Measurements from ENCODE around the gene CELA3A. TPM values are rescaled to one million over a fixed set of nuclear protein-coding genes. Genes with fewer than 3 reads are reported as not detected.

The CELA3A gene
- total RNA-seq, 1 donor = not detected

DNA sequence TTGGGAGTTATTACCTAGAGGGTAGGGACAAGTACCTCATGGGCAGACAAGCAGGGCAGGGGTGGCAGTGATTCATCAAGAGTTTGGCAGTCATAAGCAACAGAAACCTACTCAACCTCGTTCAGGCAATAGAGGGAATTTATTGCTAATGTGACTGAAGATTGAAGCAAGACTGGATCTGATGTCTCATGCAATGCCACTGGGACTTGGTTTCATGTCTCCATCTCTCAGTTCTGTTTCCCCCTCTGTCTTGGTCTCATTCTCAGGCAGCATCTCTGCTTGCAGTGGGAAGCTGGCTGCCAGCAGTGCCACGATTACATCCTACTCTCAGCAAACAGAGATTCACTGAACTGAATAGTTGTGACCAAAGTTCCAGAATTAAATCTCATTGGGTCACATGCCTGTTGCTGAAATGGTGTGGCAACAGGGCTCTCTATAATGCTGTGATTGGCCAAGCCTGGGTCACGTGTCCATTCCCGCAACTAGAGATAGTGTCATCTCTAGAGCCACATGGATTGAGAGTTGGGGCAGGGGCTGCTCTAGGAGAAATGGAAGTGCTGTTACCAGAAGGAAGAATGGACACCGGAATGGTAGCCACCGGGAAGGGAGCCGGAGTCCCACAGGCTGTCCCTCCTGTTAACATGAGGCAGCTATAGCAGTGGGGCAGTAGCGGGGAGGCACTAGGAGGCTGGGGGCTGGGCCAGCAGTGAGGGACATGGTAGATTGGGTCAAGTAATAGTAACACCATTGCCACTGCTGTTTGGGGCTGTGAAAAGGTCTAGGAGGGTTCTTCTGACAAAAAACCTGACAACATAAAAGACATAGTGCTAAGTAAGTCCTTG lies 47.1 kb downstream of the CELA3A start:
- Histone ChIP-seq H3K4me3 (ENCODE audit: low read length) (no peak overlapping the region), H3K27me3 (ENCODE audit: insufficient read depth, low read length) (no peaks in the 10 kb centered on the region), H3K4me1 (ENCODE audit: insufficient read depth, low read length) (peaks cover 48% of the 10 kb centered on the region), H3K9me3 (ENCODE audit: low read depth, low read length) (no peaks in the 10 kb centered on the region)

DNA sequence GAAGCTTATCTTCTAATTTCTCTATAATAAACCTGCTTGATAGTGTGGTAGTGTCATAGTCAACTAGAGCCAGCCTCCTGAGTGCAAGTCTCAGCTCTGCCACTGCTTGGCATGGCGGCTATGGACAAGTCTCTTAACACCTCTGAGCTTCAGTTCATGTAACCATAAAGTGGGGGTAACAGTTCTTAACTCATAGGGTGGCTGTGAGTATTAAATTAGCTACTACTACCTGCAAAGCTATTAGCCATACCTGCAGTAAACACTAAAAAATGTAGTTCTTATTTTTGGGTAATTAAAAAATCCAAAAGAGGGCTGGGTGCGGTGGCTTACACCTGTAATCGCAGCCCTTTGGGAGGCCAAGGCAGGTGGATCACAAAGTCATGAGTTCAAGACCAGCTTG lies 48.9 kb downstream of the CELA3A start:
- Histone ChIP-seq H3K4me1 (ENCODE audit: insufficient read depth, low read length) (peaks cover 53% of the 10 kb centered on the region), H3K4me3 (ENCODE audit: low read length) (no peak overlapping the region), H3K27me3 (ENCODE audit: insufficient read depth, low read length) (no peaks in the 10 kb centered on the region), H3K9me3 (ENCODE audit: low read depth, low read length) (no peaks in the 10 kb centered on the region)

DNA sequence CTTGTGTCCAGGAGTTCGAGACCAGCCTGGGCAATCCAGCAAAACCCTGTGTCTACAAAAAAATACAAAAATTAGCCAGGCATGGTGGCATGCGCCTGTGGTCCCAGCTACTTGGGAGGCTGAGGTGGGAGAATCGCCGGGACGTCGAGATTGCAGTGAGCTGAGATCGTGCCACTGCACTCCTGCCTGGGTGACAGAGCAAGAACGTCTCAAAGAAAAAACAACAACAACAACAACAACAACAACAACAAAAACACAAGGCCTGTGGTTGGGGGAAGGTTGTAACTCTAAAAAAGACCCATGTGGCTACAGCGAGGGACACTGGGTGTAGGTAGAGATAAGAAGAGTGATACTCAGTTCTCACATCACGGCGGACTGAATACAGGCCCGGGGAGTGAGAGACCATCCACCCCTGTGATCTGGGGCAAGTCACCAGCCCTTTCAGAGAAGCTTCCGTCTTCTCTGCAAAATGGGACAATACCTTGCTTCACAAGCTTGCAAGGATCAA lies 50.2 kb downstream of the CELA3A start:
- Histone ChIP-seq H3K9me3 (ENCODE audit: low read depth, low read length) (no peaks in the 10 kb centered on the region), H3K27me3 (ENCODE audit: insufficient read depth, low read length) (no peaks in the 10 kb centered on the region), H3K4me1 (ENCODE audit: insufficient read depth, low read length) (peaks cover 66% of the 10 kb centered on the region), H3K4me3 (ENCODE audit: low read length) (no peak overlapping the region)

DNA sequence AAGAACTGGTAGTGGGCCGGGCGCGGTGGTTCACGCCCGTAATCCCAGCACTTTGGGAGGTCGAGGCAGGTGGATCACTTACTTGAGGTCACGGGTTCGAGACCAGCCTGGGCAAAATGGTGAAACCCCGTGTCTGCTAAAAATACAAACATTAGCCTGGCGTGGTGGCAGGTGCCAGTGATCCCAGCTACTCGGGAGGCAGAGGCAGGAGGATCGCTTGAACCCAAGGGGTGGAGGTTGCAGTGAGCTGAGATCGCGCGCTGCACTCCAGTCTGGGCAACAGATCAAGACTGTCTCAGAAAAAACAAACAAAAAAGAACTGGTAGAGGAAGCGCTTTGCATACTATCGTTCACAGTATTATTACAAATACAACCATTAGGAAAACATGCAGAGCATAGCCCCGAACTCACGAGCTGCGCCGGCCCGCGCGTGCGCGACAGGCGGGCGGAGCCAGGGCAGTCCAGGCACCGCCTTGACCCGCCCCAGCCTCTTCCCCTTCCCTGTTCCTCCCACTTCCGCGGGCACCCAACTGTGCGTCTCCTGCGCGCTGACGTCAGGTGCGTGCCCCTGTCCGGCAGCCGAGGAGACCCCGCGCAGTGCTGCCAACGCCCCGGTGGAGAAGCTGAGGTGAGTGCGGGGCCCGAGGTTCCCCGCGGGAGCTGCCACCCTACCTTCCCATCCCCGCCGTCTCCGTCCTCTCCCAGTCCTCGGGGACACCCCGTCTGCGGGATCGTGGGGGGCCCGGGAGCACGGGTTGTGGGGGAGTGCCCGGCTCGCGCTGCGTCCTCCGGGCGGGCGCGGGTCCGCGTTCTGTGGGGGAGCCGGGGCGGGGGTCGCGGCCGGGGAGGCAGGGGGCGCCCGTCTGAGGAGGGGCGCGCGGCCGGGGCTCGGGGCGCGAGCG lies 50.9 kb downstream of the CELA3A start, which contains the start of gene CDC42:
TSS of gene CDC42 (plus strand) at position 595 of the 902 bp plus-strand sequence. CDS start 25,770 bp downstream, outside the sequence.
- peaks cover 71% of the 10 kb centered on the region for H3K4me1 ChIP-seq (ENCODE audit: insufficient read depth, low read length)
- peak within 1 kb of the TSS; percentile 93 for H3K4me3 ChIP-seq (ENCODE audit: low read length)
- no peaks in the 10 kb centered on the region for H3K27me3 ChIP-seq (ENCODE audit: insufficient read depth, low read length)
- no peaks in the 10 kb centered on the region for H3K9me3 ChIP-seq (ENCODE audit: low read depth, low read length)

DNA sequence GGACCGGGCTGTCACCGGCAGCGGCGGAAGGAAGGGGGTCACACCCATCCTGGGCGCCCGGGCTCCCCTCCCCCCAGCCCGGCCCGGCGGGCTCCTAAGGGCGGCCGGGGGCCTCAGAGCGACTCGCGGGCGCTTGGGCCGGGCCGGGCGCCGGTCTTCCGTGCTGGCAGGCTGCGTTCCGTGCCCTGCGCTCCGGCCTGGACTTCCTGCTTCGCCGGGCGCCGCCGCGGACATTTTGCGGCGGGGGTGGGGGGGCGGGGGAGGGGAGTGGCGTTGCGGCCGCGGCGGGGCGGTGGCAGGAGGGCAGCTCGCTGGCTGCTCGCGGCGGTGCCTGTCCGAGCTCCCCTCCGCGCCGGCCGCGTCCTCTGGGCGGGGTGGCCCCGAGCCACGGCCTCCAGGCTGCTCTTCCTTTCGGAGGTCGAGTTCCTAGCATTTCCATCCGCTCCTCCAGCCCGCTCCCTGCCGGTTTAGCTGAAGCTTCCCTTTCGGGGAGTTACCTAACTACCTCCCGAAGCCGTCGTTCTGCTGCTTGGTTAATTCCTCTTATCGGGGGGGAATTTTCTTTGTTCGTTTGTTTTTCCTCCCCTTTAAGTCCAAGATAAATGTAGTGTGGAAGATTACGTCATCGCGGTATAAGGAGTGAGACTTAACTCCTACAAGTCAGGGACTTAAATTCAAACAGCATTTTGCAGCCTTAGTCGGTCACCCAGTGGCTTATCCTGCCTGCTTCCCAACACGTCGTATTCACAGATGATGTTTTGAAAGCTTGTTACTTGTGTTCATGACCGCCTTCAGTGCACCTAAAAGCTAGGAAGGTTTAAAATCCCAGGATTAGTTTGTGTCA lies 51.8 kb downstream of the CELA3A start:
- peak overlapping the region; percentile 93 for H3K4me3 ChIP-seq (ENCODE audit: low read length)
- H3K9me3 ChIP-seq (ENCODE audit: low read depth, low read length) = no peaks in the 10 kb centered on the region
- H3K4me1 ChIP-seq (ENCODE audit: insufficient read depth, low read length) = peaks cover 71% of the 10 kb centered on the region

DNA sequence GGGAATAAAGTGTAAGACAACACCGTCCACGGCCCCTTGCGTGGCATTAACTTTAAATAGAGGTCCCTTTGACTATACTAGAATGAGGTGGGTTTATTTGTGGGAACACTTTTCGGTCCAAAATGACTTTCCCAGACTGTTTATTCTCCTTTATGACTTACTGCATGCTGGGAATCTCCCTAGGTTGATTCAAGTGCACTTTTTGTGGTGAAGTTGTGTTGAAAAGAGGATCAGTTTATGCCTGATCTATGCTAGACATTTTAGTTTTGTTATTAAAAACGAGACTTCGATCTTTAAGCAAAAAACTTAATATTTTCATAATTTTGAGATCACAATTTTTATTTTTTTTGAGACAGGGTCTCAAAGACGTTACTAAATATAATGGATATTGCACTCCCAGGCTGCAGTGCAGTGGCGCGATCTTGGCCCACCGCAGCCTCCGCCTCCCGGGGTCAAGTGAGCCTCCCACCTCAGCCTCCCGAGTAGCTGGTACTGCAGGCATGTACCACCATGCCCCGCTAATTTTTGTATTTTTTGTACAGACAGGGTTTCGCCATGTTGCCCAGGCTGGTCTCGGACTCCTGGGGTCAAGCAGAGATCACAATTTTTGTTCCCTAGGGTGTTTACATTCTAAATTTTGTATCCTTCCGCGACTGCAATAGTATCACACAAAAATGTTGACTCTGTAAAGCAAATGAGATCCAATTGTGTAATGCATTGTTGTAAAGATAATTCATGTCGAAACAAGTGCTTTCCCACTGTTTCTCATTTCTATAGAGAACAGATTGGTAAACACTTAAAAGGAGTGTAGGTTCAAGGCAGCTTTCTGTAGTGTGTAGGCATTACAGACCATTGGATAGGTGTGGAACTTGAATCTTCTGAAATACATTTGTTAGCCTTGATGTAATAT lies 52.7 kb downstream of the CELA3A start:
- Histone ChIP-seq H3K9me3 (ENCODE audit: low read depth, low read length) (no peaks in the 10 kb centered on the region), H3K27me3 (ENCODE audit: insufficient read depth, low read length) (no peaks in the 10 kb centered on the region), H3K4me3 (ENCODE audit: low read length) (peak overlapping the region; percentile 93), H3K4me1 (ENCODE audit: insufficient read depth, low read length) (peaks cover 71% of the 10 kb centered on the region)

More for the DNA sequence above, 51.8 kb downstream of the CELA3A start:
- no peaks in the 10 kb centered on the region for H3K27me3 ChIP-seq (ENCODE audit: insufficient read depth, low read length)

DNA sequence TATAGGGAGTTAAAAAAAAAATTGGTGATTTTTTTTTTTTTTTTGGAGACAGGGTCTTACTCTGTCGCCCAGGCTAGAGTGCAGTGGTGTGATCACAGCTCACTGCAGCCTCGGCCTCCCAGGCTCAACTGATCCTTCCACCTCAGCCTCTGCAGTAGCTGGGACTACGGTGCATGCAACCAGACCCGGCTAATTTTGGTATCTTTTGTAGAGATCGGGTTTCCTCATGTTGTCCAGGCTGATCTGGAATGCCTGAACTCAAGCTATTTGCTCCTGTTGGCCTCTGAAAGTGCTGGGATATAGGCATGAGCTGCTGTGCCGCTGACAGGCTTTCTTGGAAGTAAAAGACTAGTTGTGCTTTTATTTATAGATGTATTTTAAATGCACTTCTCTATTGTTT lies 54.0 kb downstream of the CELA3A start:
- Histone ChIP-seq H3K4me3 (ENCODE audit: low read length) (no peak overlapping the region), H3K27me3 (ENCODE audit: insufficient read depth, low read length) (no peaks in the 10 kb centered on the region), H3K9me3 (ENCODE audit: low read depth, low read length) (no peaks in the 10 kb centered on the region), H3K4me1 (ENCODE audit: insufficient read depth, low read length) (peaks cover 71% of the 10 kb centered on the region)

DNA sequence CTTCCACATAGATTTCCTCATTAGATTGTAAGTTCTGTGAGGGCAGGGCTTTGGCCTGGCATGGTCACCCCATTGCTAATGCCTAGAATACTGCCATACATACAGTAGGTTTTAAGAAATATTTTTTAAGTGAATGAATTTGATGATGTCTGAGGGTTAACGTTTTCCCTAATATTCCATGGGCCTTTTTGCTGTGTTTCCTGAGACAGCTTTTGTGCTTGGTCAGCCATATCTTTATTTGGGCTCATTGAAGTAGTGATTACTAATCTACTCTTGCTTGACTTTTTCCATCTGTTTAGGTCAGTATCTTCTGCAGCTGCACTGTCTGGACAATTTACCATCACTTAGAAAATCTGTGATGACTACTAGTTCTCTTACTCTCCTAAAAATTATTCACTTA lies 54.6 kb downstream of the CELA3A start:
- H3K4me3 ChIP-seq (ENCODE audit: low read length) = no peak overlapping the region
- no peaks in the 10 kb centered on the region for H3K9me3 ChIP-seq (ENCODE audit: low read depth, low read length)
- H3K4me1 ChIP-seq (ENCODE audit: insufficient read depth, low read length) = peaks cover 74% of the 10 kb centered on the region
- no peaks in the 10 kb centered on the region for H3K27me3 ChIP-seq (ENCODE audit: insufficient read depth, low read length)

DNA sequence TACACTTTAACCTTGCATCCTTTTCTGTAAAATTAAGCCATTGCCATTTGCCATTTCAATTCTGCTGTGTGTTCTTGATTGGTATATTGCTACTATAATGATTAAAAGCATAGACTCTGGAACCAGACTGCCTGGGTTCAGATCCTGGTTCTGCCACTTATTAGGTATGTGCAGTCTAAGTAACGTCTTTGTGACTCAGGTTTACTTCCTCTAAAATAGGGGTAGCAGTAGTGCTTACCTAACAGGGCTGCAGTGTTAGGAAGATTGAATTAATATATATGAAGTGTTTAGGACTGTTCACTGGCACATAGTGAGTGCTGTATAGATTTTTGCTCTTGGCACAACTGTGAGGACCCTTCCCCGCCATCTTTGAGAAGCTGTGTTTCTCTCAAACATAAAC lies 55.5 kb downstream of the CELA3A start:
- no peak overlapping the region for H3K4me3 ChIP-seq (ENCODE audit: low read length)
- no peaks in the 10 kb centered on the region for H3K27me3 ChIP-seq (ENCODE audit: insufficient read depth, low read length)
- peaks cover 80% of the 10 kb centered on the region for H3K4me1 ChIP-seq (ENCODE audit: insufficient read depth, low read length)
- H3K9me3 ChIP-seq (ENCODE audit: low read depth, low read length) = no peaks in the 10 kb centered on the region

DNA sequence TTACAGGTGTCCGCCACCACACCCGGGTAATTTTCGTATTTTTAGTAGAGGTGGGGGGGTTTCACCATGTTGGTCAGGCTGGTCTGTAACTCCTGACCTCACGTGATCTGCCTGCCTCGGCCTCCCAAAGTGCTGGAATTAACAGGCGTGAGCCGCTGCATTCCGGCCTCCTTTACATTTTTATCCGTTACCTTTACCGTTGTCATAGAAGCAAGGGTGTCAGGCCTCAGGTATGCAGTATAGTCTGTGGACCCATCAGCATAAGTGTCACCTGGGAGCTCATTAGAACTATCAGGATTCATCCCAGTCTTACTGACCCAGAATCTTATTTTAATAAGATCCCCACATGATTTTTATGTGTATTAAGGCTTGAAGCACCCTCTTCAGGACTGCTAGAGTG lies 56.4 kb downstream of the CELA3A start:
- Histone ChIP-seq H3K9me3 (ENCODE audit: low read depth, low read length) (no peaks in the 10 kb centered on the region), H3K4me3 (ENCODE audit: low read length) (no peak overlapping the region)

More for the DNA sequence above, 56.4 kb downstream of the CELA3A start:
- no peaks in the 10 kb centered on the region for H3K27me3 ChIP-seq (ENCODE audit: insufficient read depth, low read length)
- peaks cover 85% of the 10 kb centered on the region for H3K4me1 ChIP-seq (ENCODE audit: insufficient read depth, low read length)

Other genes starting within 250 kb of the CELA3A start
- gene USP48, start 218.5 kb upstream of the CELA3A start, total RNA-seq = 63.9 TPM
- not detected for gene LDLRAD2, start 189.4 kb upstream of the CELA3A start, total RNA-seq
- gene HSPG2, start 64.3 kb upstream of the CELA3A start, total RNA-seq = 0.73 TPM
- gene CELA3B, start 24.6 kb upstream of the CELA3A start, total RNA-seq = not detected
- gene CDC42, start 51.1 kb downstream of the CELA3A start, total RNA-seq = 791 TPM
- not detected for gene WNT4, start 141.4 kb downstream of the CELA3A start, total RNA-seq

Data from mononuclear cell (primary cell).